Heart left ventricle (tissue), 13 donors: ENCODE results near the gene CEP70.
"Not testable (repeated sequence)": the region's sequence is repeated elsewhere in the genome, so short reads cannot be mapped to it uniquely, and the experiment has no call there.

Experiments used
- POLR2A ChIP-seq, 2 donors: fragments of 450-650 bp; IDR thresholded peaks; one replicate each; pipeline ENCODE4 v1.6.1; 2017; ENCODE audit warnings: antibody characterized with exemption in 2 of 2, mild to moderate bottlenecking in 2 of 2, moderate library complexity in 2 of 2
- TF ChIP-seq, protein P1 (sequence below), 12 donors: fragments of 200-600 bp; sonication (generic) in 4 of 12; IDR thresholded peaks; one replicate each; pipeline versions ENCODE4 v1.5.0 to v1.8.0; 2018 to 2022; ENCODE audit warnings: antibody characterized with exemption in 12 of 12, mild to moderate bottlenecking in 5 of 12
- donor health status: ischemic (EF 13 %, LVEDD 7.1; RV severe dilation, severe dysfunction).
- donor health status: DM: no; HTN: yes; CAD: no.
- donor health status: DM: no; HTN: no; CAD: no.
- donor health status: ischemic (EF 25% LVEDD 6.9; RV normal size, moderate dysfunction).
- donor health status: ischemic (EF 25% LVEDD 5.7; RV mildly dilated, moderate dysfunction).
- donor health status: ischemic (EF 35%, LVEDD 5.7; RV mildly dilated, moderate dysfunction).
- donor health status: nonischemic (EF 11% LVEDD 7.7; RV severe dilation, severe dysfunction).
- donor health status: DM: yes; HTN: yes; CAD: no.
- donor health status: PGD.
- donor health status: ischemic (EF 29% LVEDD 5.4; RV normal size, mild dysfunction).
- donor health status: nonischemic (EF 23%, LVEDD 6.1; RV moderate dilation, normal function).

- TF ChIP-seq, protein P1, sequence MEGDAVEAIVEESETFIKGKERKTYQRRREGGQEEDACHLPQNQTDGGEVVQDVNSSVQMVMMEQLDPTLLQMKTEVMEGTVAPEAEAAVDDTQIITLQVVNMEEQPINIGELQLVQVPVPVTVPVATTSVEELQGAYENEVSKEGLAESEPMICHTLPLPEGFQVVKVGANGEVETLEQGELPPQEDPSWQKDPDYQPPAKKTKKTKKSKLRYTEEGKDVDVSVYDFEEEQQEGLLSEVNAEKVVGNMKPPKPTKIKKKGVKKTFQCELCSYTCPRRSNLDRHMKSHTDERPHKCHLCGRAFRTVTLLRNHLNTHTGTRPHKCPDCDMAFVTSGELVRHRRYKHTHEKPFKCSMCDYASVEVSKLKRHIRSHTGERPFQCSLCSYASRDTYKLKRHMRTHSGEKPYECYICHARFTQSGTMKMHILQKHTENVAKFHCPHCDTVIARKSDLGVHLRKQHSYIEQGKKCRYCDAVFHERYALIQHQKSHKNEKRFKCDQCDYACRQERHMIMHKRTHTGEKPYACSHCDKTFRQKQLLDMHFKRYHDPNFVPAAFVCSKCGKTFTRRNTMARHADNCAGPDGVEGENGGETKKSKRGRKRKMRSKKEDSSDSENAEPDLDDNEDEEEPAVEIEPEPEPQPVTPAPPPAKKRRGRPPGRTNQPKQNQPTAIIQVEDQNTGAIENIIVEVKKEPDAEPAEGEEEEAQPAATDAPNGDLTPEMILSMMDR (IDR thresholded peaks at IDR 0.05) = not testable (repeated sequence)
- not testable (repeated sequence) for TF ChIP-seq POLR2A (IDR thresholded peaks at IDR 0.05)
Measured at GRCh38 chr3:138601661-138602060, 7.6 kb upstream of the CEP70 start.
